Germinal center (tissue), 1 donor: ENCODE data around the gene PAIP1.
"Not testable (repeated sequence)": the region's sequence is repeated elsewhere in the genome, so short reads cannot be mapped to it uniquely, and the experiment has no call there.

ENCODE experiments used
- DNase-seq: peaks from one replicate; pipeline ENCODE4 v3.0.0; 2012; ENCODE audit warnings: mixed read lengths, low spot score

Gene PAIP1

DNA sequence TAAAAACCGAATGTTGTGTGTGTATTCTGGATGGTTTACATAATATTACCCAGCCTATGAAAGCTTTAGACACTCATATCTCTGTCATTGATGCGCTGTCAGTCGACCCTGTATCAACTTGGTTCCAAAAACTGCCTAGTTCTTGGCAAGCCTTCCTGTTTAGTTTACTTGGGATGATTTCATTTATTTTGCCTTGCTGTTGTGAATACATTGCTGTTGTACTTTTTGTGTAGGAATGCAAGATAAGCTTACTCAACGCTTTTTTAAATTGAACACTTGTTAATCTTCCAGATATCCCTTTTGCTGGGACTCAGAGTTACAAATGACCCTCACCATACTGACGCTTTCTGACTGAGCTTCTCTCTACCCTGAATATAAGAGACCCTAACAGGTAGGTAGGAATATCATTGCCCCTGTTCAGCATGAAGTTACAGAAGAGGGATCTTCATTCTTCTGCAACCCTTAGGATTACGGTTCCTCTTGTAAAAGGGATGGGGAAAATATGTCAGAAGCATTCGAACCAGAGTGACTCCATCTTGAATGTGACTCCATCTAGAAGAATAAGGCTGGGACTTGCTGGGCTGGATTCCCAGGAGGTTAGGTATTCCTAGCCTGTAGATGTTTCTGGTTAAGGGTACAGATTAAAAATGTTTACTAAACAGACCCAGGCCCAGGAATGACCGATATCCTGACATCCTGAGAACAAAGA is 13.7 kb upstream of the PAIP1 start:
- DNase-seq, result no peak

DNA sequence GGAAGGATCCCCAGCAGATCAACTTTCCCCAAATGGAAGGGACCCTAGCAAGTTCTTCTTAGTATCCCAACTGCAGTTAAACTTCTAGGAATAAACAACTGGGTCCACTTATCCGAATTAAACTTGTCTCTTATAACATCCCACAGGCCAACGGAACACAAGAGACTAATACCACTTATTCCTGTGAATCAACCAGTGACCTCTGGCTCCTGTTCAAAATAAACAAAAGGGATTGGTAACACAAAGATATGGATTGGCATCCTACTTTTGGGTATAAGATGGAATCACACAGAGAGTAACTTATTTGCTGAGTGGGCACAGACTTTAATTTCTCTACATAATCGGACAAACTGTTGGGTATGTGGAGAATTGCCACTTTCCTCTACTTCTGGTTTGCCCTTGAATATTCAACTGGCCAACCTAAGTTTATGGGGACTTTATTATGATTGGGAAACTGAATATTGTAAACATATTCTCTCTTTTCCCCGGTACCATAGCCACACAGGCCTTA is 12.4 kb upstream of the PAIP1 start:
- no peak for DNase-seq

GRCh38 chr5:43567967-43568366 is 11.1 kb upstream of the PAIP1 start:
- DNase-seq, result no peak

DNA sequence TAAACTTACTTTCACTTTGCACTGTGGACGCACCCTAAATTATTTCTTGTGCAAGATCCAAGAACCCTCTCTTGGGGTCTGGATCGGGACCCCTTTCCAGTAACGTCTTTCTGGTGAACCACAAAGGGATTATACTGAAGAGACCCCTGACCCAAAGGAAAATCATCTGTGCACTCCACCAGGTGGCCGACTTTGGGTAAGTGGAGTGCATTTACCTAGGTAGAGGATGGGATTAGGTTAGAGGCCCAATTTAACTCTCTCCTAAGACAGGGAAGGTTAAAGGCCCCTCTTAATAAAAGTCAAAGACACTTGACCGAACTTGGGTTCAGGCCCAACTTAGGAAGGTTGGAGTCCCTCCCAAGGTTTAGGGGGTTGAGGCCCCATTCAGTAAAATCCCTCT is 8.2 kb upstream of the PAIP1 start:
- no peak for DNase-seq

DNA sequence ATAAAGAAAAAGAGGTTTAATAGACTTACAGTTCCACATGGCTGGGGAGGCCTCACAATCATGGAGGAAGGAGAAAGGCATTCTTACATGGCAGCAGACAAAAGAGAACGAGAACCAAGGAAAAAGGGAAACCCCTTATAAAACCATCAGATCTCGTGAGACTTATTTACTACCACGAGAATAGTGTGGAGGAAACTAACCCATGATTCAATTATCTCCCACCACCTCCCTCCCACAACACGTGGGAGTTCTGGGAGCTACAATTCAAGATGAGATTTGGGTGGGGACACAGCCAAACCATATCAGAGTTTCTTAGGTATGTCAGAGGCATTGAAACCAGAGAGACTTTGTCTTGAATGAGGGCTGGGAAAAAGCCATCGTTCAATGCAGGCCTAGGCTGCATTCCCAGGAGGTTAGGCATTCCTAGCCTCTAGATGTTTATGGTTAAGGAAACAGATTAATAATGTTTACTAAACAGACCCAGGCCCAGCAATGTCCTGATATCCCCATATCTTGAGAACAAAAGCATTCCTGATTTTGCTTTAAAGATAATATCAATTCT is 7.5 kb upstream of the PAIP1 start:
- no peak for DNase-seq

- DNase-seq, result no peak
These were observed 6.4 kb upstream of the PAIP1 start for GRCh38 chr5:43563321-43563720.

GRCh38 chr5:43561356-43561755 is 4.5 kb upstream of the PAIP1 start:
- DNase-seq, result no peak

GRCh38 chr5:43560128-43560527 is 3.3 kb upstream of the PAIP1 start:
- no peak for DNase-seq

- not testable (repeated sequence) for DNase-seq
These were observed 345 bp downstream of the PAIP1 start for GRCh38 chr5:43556607-43556856.

DNA sequence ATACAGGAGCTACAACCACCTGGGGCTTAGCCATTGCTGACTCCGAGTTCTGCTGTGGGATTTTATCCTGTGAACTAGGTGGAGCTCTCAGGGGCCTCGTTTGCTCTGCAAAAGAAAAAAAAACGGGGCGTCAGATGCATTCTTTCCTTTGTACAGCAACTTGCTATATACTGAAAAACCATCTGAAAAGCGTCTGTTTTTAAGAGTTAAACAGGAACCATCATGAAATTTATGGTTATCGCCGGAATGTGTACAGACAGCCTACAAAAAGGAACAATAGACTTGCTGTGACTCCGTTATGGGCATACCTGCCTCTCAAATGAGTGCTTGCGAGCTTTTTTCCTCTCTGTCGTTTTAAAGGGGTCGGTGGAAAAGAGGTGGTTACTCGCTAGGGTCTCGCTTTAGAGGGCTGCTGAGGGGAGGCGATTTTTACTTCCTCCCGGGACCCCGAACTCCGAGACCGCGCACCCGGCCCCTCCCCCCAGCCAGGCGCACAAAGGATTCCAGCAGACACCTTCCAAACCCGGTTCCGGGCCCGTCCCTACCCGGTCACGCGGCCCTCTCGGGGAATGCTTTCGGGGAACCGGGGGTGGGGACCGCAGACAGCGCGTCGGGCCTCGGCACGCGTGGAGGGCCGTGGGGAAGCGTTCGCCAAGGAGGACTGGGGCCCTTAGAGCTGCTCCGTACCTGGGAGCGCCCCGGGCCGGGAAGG is 826 bp downstream of the PAIP1 start:
- peak; percentile 63 for DNase-seq

DNA sequence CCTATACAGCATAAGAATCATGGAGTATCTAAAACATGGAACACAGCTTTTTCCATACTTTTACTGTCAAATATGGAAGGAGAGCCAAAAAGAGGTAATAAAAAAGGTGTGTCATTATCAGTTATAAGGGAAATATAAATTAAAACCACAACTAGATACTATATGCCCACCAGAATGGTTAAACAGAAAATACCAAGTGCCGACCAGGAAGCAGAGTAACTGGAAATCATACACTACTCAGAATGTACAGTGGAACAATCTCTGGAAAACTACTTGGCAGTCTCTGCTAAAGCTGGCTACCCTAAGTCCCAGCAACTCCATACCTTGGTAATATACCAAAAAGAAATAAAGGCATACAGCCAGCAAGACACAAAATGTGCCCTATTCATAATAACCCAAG is 2.4 kb downstream of the PAIP1 start:
- no peak for DNase-seq

DNA sequence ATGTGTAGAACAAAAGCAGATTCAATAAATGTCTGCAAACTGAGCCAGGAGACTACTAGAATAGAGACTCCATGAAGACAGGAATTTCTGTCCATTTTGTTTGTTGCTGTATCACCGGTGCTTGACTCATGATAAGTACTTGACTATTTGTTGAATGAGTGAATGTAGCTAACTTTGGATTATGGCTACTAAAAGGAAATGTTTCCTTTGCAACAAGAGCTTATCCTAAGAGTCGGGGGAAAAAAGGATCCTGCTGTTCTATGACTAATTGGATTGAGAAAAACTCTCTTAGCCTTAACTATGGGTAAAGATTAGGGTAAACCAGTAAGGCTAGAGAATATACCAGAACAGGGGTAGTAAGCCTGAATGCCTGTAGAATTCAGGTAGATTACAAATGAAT is 3.5 kb downstream of the PAIP1 start:
- no peak for DNase-seq

- DNase-seq, result no peak
These were observed 5.1 kb downstream of the PAIP1 start for GRCh38 chr5:43551731-43552130.

- DNase-seq, result not testable (repeated sequence)
These were observed 7.6 kb downstream of the PAIP1 start for GRCh38 chr5:43549272-43549671.

- no peak for DNase-seq
These were observed 8.5 kb downstream of the PAIP1 start for GRCh38 chr5:43548358-43548757.

DNA sequence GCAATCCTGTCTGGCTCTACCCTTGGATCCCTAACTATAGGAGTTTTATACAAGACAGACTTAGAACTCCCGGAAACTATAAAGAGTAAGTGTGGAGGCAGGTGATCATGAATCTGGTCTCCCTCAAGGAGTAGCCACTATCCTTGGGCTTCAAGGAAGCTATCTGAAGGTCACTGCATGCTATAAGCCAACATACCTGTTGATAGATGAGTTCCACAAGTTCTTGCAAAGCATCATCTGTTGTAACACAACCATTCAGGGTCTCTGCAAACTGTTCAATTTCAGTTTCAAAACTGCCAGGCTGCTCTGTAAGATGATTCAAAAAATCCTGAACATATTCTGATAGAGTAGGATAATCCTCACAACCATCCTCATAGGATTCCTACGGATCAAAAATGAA is 9.3 kb downstream of the PAIP1 start:
- DNase-seq, result no peak

- DNase-seq, result no peak
These were observed 13.4 kb downstream of the PAIP1 start for GRCh38 chr5:43543434-43543833.

DNA sequence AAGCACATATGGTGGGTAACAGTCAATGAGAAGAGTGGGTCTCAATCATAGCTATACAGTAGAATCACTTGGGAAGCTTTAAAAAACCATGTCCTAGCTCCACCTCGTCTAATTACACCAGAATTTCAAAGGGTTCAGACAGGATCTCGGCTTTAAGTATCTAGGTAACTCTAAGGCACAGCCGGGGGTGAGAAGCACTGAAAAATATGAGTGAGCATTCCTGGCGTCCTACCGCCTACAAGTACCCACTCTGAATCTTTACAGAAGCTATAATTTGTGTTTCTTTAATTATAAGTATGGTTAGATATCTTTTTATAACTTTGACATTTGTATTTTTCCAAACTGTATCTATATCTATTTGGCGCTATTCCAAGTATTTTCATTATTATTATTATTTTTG is 16.1 kb downstream of the PAIP1 start:
- DNase-seq, result no peak

DNA sequence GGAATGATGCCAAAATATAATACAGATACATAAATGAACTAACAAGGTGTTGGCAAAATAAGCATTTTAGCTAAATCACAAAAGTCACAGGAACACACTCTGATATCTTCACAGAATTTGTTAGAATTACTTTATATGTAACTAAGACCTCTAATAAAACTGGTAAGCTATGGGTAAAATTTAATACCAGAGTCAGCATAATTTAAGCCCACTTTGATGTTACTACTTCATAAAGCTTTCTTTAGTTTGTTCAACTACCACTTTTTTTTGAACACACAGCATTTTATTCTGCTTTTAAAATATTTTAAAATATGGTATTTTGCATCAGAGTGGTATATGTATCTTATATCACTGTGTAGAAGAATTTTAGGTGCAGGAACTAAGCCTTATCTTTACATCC is 19.9 kb downstream of the PAIP1 start:
- no peak for DNase-seq

GRCh38 chr5:43533646-43534045 is 23.2 kb downstream of the PAIP1 start:
- DNase-seq, result no peak

DNA sequence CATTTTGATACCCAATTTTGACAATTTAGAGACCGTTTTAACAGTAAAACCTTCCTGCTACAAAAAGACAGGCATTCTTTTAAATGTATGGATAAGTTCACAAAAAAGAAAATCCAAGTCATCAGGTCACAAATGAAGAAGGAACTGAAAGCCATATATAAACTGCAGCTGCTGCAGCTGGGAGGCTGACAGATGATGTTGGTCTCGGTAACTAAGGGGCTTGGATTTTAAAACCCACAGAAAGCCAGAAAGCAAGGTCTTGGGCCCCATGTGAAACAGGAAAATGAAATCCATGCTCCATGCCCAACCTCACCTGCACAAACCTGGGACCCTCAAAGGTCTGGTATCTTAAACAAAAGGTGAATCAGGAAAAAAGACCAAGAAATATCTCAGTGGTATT is 26.2 kb downstream of the PAIP1 start:
- DNase-seq, result no peak

GRCh38 chr5:43523662-43524072 is 33.2 kb downstream of the PAIP1 start:
- DNase-seq, result no peak

GRCh38 chr5:43520615-43521014 is 36.3 kb downstream of the PAIP1 start:
- no peak for DNase-seq

DNA sequence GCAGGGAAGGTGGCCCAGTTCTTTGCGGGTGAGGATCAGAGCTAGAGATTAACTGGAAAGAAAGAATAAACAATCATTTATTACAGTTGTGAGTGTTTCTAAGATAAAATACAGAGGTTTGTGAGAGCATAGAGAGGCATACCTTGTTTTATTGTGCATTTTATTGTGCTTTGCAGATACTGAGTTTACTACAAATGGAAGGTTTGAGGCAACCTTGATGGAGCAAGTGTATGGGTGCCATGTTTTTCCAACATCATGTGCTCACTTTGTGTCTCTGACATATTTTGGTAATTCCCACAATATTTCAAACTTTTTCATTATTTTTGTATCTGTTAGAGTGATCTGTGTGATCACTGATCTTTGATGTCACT is 41.2 kb downstream of the PAIP1 start:
- no peak for DNase-seq
